Endothelial cell of umbilical vein (primary cell): ENCODE data around the gene RABGAP1.

ENCODE experiments used
- EZH2 ChIP-seq: IDR thresholded peaks from 2 replicates; pipeline ENCODE4 v1.6.1; 2012; ENCODE audit warnings: borderline replicate concordance, low read depth, mild to moderate bottlenecking, moderate library complexity, low read length, inconsistent platforms; ENCODE audit not compliant: severe bottlenecking
- FOS ChIP-seq: IDR thresholded peaks from 2 replicates; pipeline ENCODE4 v1.6.1; 2011; ENCODE audit warnings: mild to moderate bottlenecking, low read length, moderate library complexity, borderline replicate concordance; ENCODE audit not compliant: insufficient read depth
- GATA2 ChIP-seq: IDR thresholded peaks from 2 replicates; pipeline ENCODE4 v1.7.0; 2011; ENCODE audit warnings: low read depth, mild to moderate bottlenecking, moderate library complexity, mixed read lengths, low read length; ENCODE audit not compliant: insufficient read length, insufficient read depth
- MAX ChIP-seq: IDR thresholded peaks from 2 replicates; pipeline ENCODE4 v1.6.1; 2011; ENCODE audit not compliant: insufficient read depth, insufficient read length
- MYC ChIP-seq: IDR thresholded peaks from one replicate; pipeline ENCODE4 v1.6.1; 2011; ENCODE audit warnings: mild to moderate bottlenecking, low read depth, low read length
- POLR2A ChIP-seq: IDR thresholded peaks from 2 replicates; pipeline ENCODE4 v1.6.1; 2012; ENCODE audit warnings: low read depth, mild to moderate bottlenecking, control low read depth, low read length
- POLR2AphosphoS5 ChIP-seq: IDR thresholded peaks from 2 replicates; pipeline ENCODE4 v1.6.1; 2012; ENCODE audit warnings: low read depth, mild to moderate bottlenecking, control low read depth, low read length, moderate library complexity; ENCODE audit not compliant: insufficient read depth
- TF ChIP-seq, protein P1 (sequence below), 2 donors: IDR thresholded peaks; 1 replicate in 1 of 2; 2 replicates in 1 of 2; pipeline ENCODE4 v1.5.1; 2011; ENCODE audit warnings: low read length in 2 of 2, mild to moderate bottlenecking in 2 of 2, moderate library complexity in 2 of 2, control low read depth in 1 of 2, inconsistent platforms in 1 of 2, low read depth in 1 of 2; ENCODE audit not compliant: insufficient read depth in 1 of 2; ENCODE audit errors: extremely low read depth in 1 of 2

- TF ChIP-seq POLR2AphosphoS5 = no peak
- TF ChIP-seq EZH2 = no peak
- TF ChIP-seq, protein P1, sequence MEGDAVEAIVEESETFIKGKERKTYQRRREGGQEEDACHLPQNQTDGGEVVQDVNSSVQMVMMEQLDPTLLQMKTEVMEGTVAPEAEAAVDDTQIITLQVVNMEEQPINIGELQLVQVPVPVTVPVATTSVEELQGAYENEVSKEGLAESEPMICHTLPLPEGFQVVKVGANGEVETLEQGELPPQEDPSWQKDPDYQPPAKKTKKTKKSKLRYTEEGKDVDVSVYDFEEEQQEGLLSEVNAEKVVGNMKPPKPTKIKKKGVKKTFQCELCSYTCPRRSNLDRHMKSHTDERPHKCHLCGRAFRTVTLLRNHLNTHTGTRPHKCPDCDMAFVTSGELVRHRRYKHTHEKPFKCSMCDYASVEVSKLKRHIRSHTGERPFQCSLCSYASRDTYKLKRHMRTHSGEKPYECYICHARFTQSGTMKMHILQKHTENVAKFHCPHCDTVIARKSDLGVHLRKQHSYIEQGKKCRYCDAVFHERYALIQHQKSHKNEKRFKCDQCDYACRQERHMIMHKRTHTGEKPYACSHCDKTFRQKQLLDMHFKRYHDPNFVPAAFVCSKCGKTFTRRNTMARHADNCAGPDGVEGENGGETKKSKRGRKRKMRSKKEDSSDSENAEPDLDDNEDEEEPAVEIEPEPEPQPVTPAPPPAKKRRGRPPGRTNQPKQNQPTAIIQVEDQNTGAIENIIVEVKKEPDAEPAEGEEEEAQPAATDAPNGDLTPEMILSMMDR (IDR thresholded peaks at IDR 0.05; ENCODE audit: extremely low read depth in 1 of 2, insufficient read depth in 1 of 2, low read depth in 1 of 2, low read length in 2 of 2) = no peak
- TF ChIP-seq MAX = no peak
- TF ChIP-seq POLR2A = no peak
- TF ChIP-seq FOS = no peak
- TF ChIP-seq GATA2 = no peak
- no peak for TF ChIP-seq MYC
These were observed 10.2 kb downstream of the RABGAP1 start for GRCh38 chr9:122951056-122951455.
